ENCODE results near the gene DNER.

Gene DNER

GRCh38 chr2:229431327-229431954, 282.9 kb downstream of the DNER start:
- DNase-seq = no peak

GRCh38 chr2:229429589-229429988, 284.8 kb downstream of the DNER start:
- DNase-seq = no peak

GRCh38 chr2:229426464-229426863, 287.9 kb downstream of the DNER start:
- no peak for DNase-seq

- DNase-seq = no peak
Observed at GRCh38 chr2:229425598-229425997, 288.8 kb downstream of the DNER start.

GRCh38 chr2:229422063-229422462, 292.3 kb downstream of the DNER start:
- DNase-seq = no peak

GRCh38 chr2:229419158-229419557, 295.2 kb downstream of the DNER start:
- DNase-seq = no peak

GRCh38 chr2:229417916-229418315, 296.4 kb downstream of the DNER start:
- no peak for DNase-seq

GRCh38 chr2:229417176-229417575, 297.2 kb downstream of the DNER start:
- no peak for DNase-seq

GRCh38 chr2:229416116-229416694, 298.1 kb downstream of the DNER start:
- no peak for DNase-seq

GRCh38 chr2:229414631-229415030, 299.7 kb downstream of the DNER start:
- no peak for DNase-seq

- DNase-seq = no peak
Observed at GRCh38 chr2:229412686-229413085, 301.7 kb downstream of the DNER start.

- DNase-seq = no peak
Observed at GRCh38 chr2:229410946-229411345, 303.4 kb downstream of the DNER start.

GRCh38 chr2:229410264-229410663, 304.1 kb downstream of the DNER start:
- DNase-seq = no peak

- DNase-seq = no peak
Observed at GRCh38 chr2:229409751-229410181, 304.6 kb downstream of the DNER start.

- DNase-seq = no peak
Observed at GRCh38 chr2:229408962-229409361, 305.4 kb downstream of the DNER start.

- DNase-seq = no peak
Observed at GRCh38 chr2:229408356-229408755, 306.0 kb downstream of the DNER start.

GRCh38 chr2:229407170-229407569, 307.2 kb downstream of the DNER start:
- no peak for DNase-seq

GRCh38 chr2:229405796-229406195, 308.6 kb downstream of the DNER start:
- no peak for DNase-seq

GRCh38 chr2:229403296-229403695, 311.1 kb downstream of the DNER start:
- no peak for DNase-seq

- no peak for DNase-seq
Observed at GRCh38 chr2:229401171-229401865, 313.0 kb downstream of the DNER start.

- no peak for DNase-seq
Observed at GRCh38 chr2:229393926-229394325, 320.4 kb downstream of the DNER start.

GRCh38 chr2:229392196-229392595, 322.2 kb downstream of the DNER start:
- no peak for DNase-seq

GRCh38 chr2:229388731-229389130, 325.6 kb downstream of the DNER start:
- no peak for DNase-seq

- no peak for DNase-seq
Observed at GRCh38 chr2:229387866-229388265, 326.5 kb downstream of the DNER start.
